ENCODE measurements around the gene GRIK4. TPM values are rescaled to one million over a fixed set of nuclear protein-coding genes. Genes with fewer than 3 reads are reported as not detected.

Gene GRIK4
- total RNA-seq, 2 experiments from 2014 or later, result not detected

- Mint-ChIP-seq H3K27ac (no peak overlapping the region), H3K9me3 (no peaks in the 10 kb centered on the region), H3K4me1 (ENCODE audit: low read depth) (no peaks in the 10 kb centered on the region), H3K27me3 (no peaks in the 10 kb centered on the region), H3K4me3 (no peak overlapping the region), H3K36me3 (ENCODE audit: low read depth) (no peaks in the 10 kb centered on the region)
- ChIA-PET POLR2A (no interaction called here), CTCF (no interaction called here)
- ATAC-seq (no peak), DNase-seq (no peak)
- intact Hi-C loops (cut with micrococcal nuclease), result no loop called here
- TF ChIP-seq, protein P1, sequence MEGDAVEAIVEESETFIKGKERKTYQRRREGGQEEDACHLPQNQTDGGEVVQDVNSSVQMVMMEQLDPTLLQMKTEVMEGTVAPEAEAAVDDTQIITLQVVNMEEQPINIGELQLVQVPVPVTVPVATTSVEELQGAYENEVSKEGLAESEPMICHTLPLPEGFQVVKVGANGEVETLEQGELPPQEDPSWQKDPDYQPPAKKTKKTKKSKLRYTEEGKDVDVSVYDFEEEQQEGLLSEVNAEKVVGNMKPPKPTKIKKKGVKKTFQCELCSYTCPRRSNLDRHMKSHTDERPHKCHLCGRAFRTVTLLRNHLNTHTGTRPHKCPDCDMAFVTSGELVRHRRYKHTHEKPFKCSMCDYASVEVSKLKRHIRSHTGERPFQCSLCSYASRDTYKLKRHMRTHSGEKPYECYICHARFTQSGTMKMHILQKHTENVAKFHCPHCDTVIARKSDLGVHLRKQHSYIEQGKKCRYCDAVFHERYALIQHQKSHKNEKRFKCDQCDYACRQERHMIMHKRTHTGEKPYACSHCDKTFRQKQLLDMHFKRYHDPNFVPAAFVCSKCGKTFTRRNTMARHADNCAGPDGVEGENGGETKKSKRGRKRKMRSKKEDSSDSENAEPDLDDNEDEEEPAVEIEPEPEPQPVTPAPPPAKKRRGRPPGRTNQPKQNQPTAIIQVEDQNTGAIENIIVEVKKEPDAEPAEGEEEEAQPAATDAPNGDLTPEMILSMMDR (IDR thresholded peaks at IDR 0.05), result no peak
These were observed 385.1 kb downstream of the GRIK4 start for GRCh38 chr11:120896687-120897086.

DNA sequence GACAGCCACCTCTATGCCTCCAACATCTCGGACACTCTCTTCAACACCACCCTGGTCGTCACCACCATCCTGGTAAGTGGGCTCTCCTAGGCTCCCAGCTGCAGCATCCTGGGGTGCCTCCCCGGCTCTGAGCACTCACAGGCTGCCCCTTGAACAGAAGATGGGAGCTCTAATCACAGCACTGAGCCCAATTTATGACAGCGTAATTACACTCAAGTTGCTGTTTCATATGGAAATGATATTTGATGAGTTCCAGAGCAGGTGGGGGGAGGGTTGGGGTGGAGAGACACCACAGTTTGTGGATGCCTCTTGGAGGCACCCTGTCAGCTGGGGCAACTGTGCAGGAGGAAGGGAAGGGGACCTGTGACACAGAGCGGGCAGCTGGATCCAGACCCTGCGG lies 387.0 kb downstream of the GRIK4 start:
- CTCF ChIA-PET, result no interaction called here
- Mint-ChIP-seq H3K36me3 (ENCODE audit: low read depth) (no peaks in the 10 kb centered on the region), H3K27ac (no peak overlapping the region), H3K9me3 (no peaks in the 10 kb centered on the region), H3K27me3 (no peaks in the 10 kb centered on the region), H3K4me1 (ENCODE audit: low read depth) (no peaks in the 10 kb centered on the region), H3K4me3 (no peak overlapping the region)
- no peak for DNase-seq
- TF ChIP-seq, protein P1 (IDR thresholded peaks at IDR 0.05), result no peak
- ATAC-seq, result no peak
- POLR2A ChIA-PET, result no interaction called here
- intact Hi-C loops (cut with micrococcal nuclease), result no loop called here

GRCh38 chr11:120899720-120900119 lies 388.2 kb downstream of the GRIK4 start:
- TF ChIP-seq, protein P1 (IDR thresholded peaks at IDR 0.05), result no peak
- H3K36me3 Mint-ChIP-seq (ENCODE audit: low read depth), result no peaks in the 10 kb centered on the region
- ChIA-PET CTCF (no interaction called here), POLR2A (interaction anchor here (1.2 kb wide), 1 partner anchor 25 kb away, joined by 3 read pairs; no protein-coding TSS in a partner anchor)
- no peaks in the 10 kb centered on the region for H3K9me3 Mint-ChIP-seq
- intact Hi-C loops (cut with micrococcal nuclease), result no loop called here
- H3K27ac Mint-ChIP-seq, result no peak overlapping the region
- H3K27me3 Mint-ChIP-seq, result no peaks in the 10 kb centered on the region
- no peak overlapping the region for H3K4me3 Mint-ChIP-seq
- ATAC-seq (no peak), DNase-seq (no peak)
- no peaks in the 10 kb centered on the region for H3K4me1 Mint-ChIP-seq (ENCODE audit: low read depth)

- ChIA-PET POLR2A (interaction anchor here (1.1 to 1.2 kb wide), 2 partner anchors 8 to 24 kb away, joined by 3 read pairs; no protein-coding TSS in a partner anchor), CTCF (no interaction called here)
- no peaks in the 10 kb centered on the region for H3K4me1 Mint-ChIP-seq (ENCODE audit: low read depth)
These were observed 389.1 kb downstream of the GRIK4 start for GRCh38 chr11:120900643-120901042.

DNA sequence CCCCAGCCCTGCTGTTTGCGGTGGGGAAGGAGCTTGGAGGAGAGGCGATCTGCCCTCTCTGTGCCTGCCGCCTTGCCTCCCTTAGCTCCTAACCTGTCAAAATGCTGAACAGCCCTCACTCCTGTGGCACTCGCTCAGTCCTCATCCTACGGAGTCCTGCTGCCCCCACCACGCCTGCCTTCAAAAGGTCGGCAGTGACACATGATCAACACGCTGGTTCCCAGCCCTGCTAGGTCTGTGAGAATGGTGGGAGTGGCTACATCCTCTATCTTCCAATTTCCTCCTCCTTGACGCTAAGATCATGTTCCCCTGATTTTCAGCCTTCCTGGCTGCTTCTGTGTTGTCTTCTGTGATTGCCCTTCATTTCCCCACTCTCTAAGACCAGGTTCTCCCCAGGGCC lies 392.1 kb downstream of the GRIK4 start:
- H3K27me3 Mint-ChIP-seq, result no peaks in the 10 kb centered on the region
- POLR2A ChIA-PET, result no interaction called here
- DNase-seq, result no peak
- TF ChIP-seq, protein P1 (IDR thresholded peaks at IDR 0.05), result no peak
- intact Hi-C loops (cut with micrococcal nuclease), result no loop called here
- CTCF ChIA-PET, result interaction anchor here (0.8 kb wide), 1 partner anchor 9 kb away, joined by 3 read pairs; no protein-coding TSS in a partner anchor
- no peaks in the 10 kb centered on the region for H3K9me3 Mint-ChIP-seq
- H3K4me3 Mint-ChIP-seq, result no peak overlapping the region
- no peak overlapping the region for H3K27ac Mint-ChIP-seq
- H3K4me1 Mint-ChIP-seq (ENCODE audit: low read depth), result no peaks in the 10 kb centered on the region
- no peaks in the 10 kb centered on the region for H3K36me3 Mint-ChIP-seq (ENCODE audit: low read depth)
- no peak for ATAC-seq

More at GRCh38 chr11:120900643-120901042, 389.1 kb downstream of the GRIK4 start:
- TF ChIP-seq, protein P1 (IDR thresholded peaks at IDR 0.05), result no peak
- DNase-seq (no peak), ATAC-seq (no peak)
- H3K9me3 Mint-ChIP-seq, result no peaks in the 10 kb centered on the region
- H3K27ac Mint-ChIP-seq, result no peak overlapping the region
- H3K36me3 Mint-ChIP-seq (ENCODE audit: low read depth), result no peaks in the 10 kb centered on the region
- no peaks in the 10 kb centered on the region for H3K27me3 Mint-ChIP-seq
- intact Hi-C loops (cut with micrococcal nuclease), result no loop called here
- H3K4me3 Mint-ChIP-seq, result no peak overlapping the region
